A375 (cell line): ENCODE measurements around the gene OR5B17. TPM values are rescaled to one million over a fixed set of nuclear protein-coding genes. Genes with fewer than 3 reads are reported as not detected.

Experiments
- total RNA-seq: library from RNA; depleted of rRNA; stranded (reverse); fragments of >200 nt; shearing (Covaris generic); gene quantifications from 2 replicates; pipeline ENCODE4 v1.2.3, GENCODE V29; 2014; rRNA removed

Gene OR5B17
- total RNA-seq, result not detected in 2 replicates

DNA sequence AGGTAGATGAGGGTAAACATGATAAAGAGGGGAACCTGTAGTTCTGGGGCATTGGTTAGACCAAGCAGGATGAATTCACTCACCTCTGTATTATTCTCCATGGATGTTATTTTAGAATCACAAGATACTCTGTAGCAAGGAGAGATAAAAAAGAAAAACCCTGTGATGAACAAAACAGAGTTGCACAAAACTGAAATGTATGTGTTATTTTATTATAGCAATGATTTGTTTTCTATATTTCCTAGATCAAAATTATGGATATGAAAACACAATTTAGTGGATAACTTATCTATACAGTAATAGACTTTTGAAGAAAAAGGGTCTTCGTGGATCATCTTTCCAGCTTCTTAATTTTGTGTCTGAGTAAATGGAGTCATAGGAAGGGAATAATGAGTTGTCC, at the start of gene OR5B17:
Gene OR5B17 (minus strand): TSS at position 101 of the 400 bp plus-strand sequence. CDS start 0 bp downstream, at position 101.

DNA sequence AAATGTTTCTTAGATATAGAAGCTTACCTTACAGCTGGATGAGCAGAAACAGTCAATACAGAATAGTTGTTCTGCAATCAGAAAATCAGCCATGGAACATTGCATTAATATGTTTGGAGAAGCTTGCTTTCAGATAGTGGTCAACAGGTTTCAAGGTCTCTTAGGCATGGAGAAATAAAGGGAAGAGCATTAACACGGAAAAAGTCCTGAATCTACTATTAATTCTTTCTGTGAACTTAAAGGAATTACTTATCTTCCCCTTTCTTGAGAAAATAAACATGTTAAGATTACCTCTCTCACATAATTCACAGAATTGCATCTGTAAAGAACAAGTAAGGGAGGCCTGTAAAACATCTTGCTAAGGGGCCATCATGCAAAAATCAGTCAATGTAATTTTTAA, 47.9 kb upstream of the OR5B17 start, which contains the start of gene OR5B3:
Gene OR5B3 (minus strand): TSS at position 101 of the 400 bp plus-strand sequence. CDS start 3,465 bp downstream, outside the sequence.

Other genes starting within 250 kb of the OR5B17 start
- gene OR9I1, start 233.5 kb downstream of the OR5B17 start, total RNA-seq, result not detected in 2 replicates
- not detected in 2 replicates for gene OR9Q2, start 170.0 kb downstream of the OR5B17 start, total RNA-seq
- not detected in 2 replicates for gene OR1S2, start 154.9 kb downstream of the OR5B17 start, total RNA-seq
- gene OR1S1, start 146.3 kb downstream of the OR5B17 start, total RNA-seq, result not detected in 2 replicates
- gene OR10Q1, start 130.2 kb downstream of the OR5B17 start, total RNA-seq, result not detected in 2 replicates
- gene OR10W1, start 90.8 kb downstream of the OR5B17 start, total RNA-seq, result not detected in 2 replicates
- not detected in 2 replicates for gene OR5B3, start 47.8 kb upstream of the OR5B17 start, total RNA-seq
- not detected in 2 replicates for gene OR5B2, start 69.1 kb upstream of the OR5B17 start, total RNA-seq
- not detected in 2 replicates for gene OR5B12, start 83.2 kb upstream of the OR5B17 start, total RNA-seq
- gene OR5B21, start 149.0 kb upstream of the OR5B17 start, total RNA-seq, result not detected in 2 replicates
- 13.1 and 19.8 TPM in 2 replicates for gene LPXN, start 216.8 kb upstream of the OR5B17 start, total RNA-seq
- 53.8 and 60.8 TPM in 2 replicates for gene ZFP91, start 220.0 kb upstream of the OR5B17 start, total RNA-seq